K562 (cell line): Measurements from ENCODE around the gene PCBD2. TPM values are rescaled to one million over a fixed set of nuclear protein-coding genes. Genes with fewer than 3 reads are reported as not detected.

Source experiments
- ARHGAP35 ChIP-seq: fragments of 450-650 bp; IDR thresholded peaks from 2 replicates; pipeline ENCODE4 v1.6.1; 2018; ENCODE audit not compliant: partially characterized antibody
- NFIC ChIP-seq: fragments of 450-650 bp; IDR thresholded peaks from 2 replicates; pipeline ENCODE4 v1.6.1; 2017; ENCODE audit warnings: mild to moderate bottlenecking, inconsistent platforms
- PCBP2 ChIP-seq: fragments of 200-400 bp; formaldehyde crosslinking; IDR thresholded peaks from 2 replicates; pipeline ENCODE4 v1.6.1; 2018; ENCODE audit warnings: low read length, low read depth, mild to moderate bottlenecking, moderate library complexity; ENCODE audit not compliant: poor library complexity, severe bottlenecking
- SRF ChIP-seq, 2 experiments: fragments of 250-450, 450-650 bp in 1 of 2; sonication (Bioruptor Pico) in 1 of 2; sonication (generic) in 1 of 2; formaldehyde crosslinking; IDR thresholded peaks; 2 replicates each; pipeline versions ENCODE4 v1.5.0 to v1.5.1; 2020 to 2022; ENCODE audit warnings: mild to moderate bottlenecking in 1 of 2, missing genetic modification reagents in 1 of 2
- U2AF1 ChIP-seq: fragments of 200-400 bp; formaldehyde crosslinking; optimal IDR thresholded peaks from 2 replicates; pipeline ENCODE3; 2017; ENCODE audit warnings: mild to moderate bottlenecking, low read depth, low read length, moderate library complexity
- ZC3H4 ChIP-seq: sonication (generic); formaldehyde crosslinking; IDR thresholded peaks from 2 replicates; pipeline ENCODE4 v1.9.0; 2021; ENCODE audit warnings: missing genetic modification reagents, borderline replicate concordance
- ZNF384 ChIP-seq: IDR thresholded peaks from 2 replicates; pipeline ENCODE4 v1.6.1; 2012; ENCODE audit warnings: low read depth, low read length, improper control_type of control experiment
- polyA plus RNA-seq, 8 experiments: library from polyadenylated mRNA; depleted of rRNA in 4 of 8; stranded (reverse) in 5 of 8; unstranded in 3 of 8; fragments of >200 nt; fragmentation: Nextera tagmentation in 2 of 8; fragmentation: Illumina TruSeq in 1 of 8; extraction: Ambion mirVana in 2 of 8; extraction: Trizol in 1 of 8; gene quantifications; 2 replicates each; pipeline versions ENCODE4 v1.2.1 to v1.2.3, GENCODE V29; 2011 to 2014; ENCODE audit warnings: inconsistent platforms in 1 of 8, missing spikeins in 1 of 8
- total RNA-seq, 7 experiments: library from RNA; depleted of rRNA in 6 of 7; stranded (reverse); fragments of >200 nt in 6 of 7; fragmentation: Illumina TruSeq in 2 of 7; extraction: Trizol in 2 of 7; gene quantifications; 2 replicates each; pipeline versions ENCODE4 v1.2.1 to v1.2.3, GENCODE V29; 2011 to 2021; ENCODE audit warnings: low replicate concordance in 1 of 7
- TF ChIP-seq, protein P1 (sequence below): fragments of 250-450 bp; sonication (Bioruptor Pico); IDR thresholded peaks from 2 replicates; pipeline ENCODE4 v1.5.0; 2021; ENCODE audit warnings: mild to moderate bottlenecking, moderate library complexity
- TF ChIP-seq, protein P2 (sequence below): fragments of 450-650 bp; IDR thresholded peaks from 2 replicates; pipeline ENCODE4 v1.7.0; 2016; ENCODE audit warnings: borderline replicate concordance
- TF ChIP-seq, protein P3 (sequence below): sonication (generic); formaldehyde crosslinking; IDR thresholded peaks from 2 replicates; pipeline ENCODE4 v1.4.0; 2020; ENCODE audit warnings: mild to moderate bottlenecking, missing genetic modification reagents
- TF ChIP-seq, protein P4 (sequence below): fragments of 450-650 bp; conservative IDR thresholded peaks from 2 replicates; pipeline ENCODE4 v1.6.1; 2016; ENCODE audit warnings: missing genetic modification characterization, low read depth, mild to moderate bottlenecking, control low read depth, missing compliant biosample characterization
- TF ChIP-seq, protein P5 (sequence below), 3 experiments: fragments of 200-800 bp in 1 of 3; fragments of 250-450 bp in 1 of 3; fragments of 450-650 bp in 1 of 3; sonication (Bioruptor Pico) in 1 of 3; sonication (Bioruptor generic) in 1 of 3; formaldehyde crosslinking in 1 of 3; IDR thresholded peaks; 2 replicates each; pipeline versions ENCODE4 v1.6.1 to v1.8.0; 2016 to 2022; ENCODE audit warnings: mild to moderate bottlenecking in 2 of 3, missing genetic modification characterization in 2 of 3, missing compliant biosample characterization in 1 of 3, moderate library complexity in 1 of 3

PCBD2 gene
- total and polyA plus RNA-seq, 9 of the 15 experiments (the other 6 are each of a cell fraction or from before 2014, with no cell fraction given) = 5.2 to 13.8 (median 7.8) TPM

DNA sequence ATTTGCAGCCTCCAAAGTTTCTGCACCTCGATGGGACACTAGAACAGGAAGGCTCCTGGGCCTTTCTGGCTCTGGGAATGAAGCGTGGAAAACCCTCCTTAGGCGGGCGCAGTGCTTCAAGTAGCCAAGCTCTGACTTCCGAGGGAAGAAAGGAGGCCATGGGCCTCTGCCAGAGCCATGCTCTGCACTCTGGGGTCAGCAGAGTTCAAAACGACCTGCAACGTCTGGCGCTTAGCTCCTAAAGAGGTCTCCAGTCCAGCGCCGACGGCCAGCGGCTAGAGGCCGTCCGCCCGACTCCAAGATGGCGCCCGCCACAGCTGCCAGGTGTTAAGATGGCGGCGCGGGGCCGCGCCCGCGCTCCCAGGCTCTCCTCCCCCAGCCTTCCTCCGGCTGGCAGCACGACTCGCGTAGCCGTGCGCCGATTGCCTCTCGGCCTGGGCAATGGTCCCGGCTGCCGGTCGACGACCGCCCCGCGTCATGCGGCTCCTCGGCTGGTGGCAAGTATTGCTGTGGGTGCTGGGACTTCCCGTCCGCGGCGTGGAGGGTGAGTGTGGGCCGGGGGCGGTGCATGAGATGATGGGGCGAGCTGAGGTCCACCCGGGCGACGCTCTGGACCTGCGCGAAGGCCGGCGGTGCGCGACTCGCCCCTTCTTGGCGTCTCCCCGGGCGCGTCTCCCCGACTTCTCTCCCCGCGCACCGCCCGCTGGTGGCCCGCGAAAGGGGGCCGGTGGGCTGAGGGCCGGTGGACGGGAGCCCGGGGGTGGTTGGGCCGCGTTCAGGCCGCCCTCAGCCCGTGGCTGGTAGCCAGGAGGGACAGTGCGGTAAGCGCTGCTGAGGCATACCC is 30.7 kb upstream of the PCBD2 start, which contains the start of gene TXNDC15 (continued):
- TF ChIP-seq, protein P1, sequence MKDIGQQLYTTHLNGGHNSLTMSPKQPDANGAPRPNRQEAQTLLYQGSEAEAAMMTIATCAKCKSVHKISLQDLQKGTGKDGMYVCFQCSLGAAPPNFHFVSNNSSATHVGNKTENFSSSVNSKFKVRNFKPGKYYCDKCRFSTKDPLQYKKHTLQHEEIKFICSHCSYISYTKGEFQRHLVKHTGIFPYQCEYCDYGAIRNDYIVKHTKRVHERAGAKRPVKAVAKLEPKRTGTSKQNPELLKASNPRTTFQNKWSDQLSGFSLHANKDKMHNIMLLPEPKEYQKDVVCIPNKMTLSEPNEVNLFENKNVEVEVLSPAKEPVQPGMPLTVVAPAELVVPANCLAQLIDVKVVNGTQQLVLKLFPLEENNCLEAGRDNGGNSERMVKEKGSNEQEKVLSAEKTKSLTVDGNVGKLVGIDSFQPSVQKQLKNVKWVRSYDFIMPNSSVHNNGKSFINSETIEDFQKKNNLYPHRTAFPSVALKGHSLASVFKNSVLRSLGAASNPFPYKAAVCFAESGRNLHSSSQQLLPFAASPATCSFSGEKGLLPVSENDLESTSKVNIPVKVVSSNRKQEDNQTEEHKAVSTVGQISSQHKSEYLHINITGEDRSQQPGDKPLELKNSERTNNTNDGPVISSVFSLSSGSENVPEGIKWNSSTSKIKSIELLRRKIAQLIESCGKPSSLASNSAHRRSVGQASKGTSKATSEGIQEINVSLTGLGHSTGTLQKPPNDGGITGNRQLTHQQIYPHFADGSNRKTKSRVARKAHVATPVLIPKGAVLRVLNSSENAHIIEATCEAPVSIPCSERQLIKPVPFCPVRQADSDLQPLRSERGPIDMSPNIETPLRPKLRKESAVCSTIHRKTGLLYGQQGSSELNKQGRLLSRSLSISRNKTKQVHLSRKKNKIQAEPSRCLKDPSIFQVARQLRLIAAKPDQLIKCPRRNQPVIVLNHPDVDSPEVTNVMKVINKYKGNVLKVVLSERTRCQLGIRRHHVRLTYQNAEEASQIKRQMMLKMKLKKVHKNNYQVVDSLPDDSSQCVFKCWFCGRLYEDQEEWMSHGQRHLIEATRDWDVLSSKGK (CRISPR knock-in tag) = no peak
- TF ChIP-seq, protein P2, sequence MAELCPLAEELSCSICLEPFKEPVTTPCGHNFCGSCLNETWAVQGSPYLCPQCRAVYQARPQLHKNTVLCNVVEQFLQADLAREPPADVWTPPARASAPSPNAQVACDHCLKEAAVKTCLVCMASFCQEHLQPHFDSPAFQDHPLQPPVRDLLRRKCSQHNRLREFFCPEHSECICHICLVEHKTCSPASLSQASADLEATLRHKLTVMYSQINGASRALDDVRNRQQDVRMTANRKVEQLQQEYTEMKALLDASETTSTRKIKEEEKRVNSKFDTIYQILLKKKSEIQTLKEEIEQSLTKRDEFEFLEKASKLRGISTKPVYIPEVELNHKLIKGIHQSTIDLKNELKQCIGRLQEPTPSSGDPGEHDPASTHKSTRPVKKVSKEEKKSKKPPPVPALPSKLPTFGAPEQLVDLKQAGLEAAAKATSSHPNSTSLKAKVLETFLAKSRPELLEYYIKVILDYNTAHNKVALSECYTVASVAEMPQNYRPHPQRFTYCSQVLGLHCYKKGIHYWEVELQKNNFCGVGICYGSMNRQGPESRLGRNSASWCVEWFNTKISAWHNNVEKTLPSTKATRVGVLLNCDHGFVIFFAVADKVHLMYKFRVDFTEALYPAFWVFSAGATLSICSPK = no peak
- TF ChIP-seq, protein P3, sequence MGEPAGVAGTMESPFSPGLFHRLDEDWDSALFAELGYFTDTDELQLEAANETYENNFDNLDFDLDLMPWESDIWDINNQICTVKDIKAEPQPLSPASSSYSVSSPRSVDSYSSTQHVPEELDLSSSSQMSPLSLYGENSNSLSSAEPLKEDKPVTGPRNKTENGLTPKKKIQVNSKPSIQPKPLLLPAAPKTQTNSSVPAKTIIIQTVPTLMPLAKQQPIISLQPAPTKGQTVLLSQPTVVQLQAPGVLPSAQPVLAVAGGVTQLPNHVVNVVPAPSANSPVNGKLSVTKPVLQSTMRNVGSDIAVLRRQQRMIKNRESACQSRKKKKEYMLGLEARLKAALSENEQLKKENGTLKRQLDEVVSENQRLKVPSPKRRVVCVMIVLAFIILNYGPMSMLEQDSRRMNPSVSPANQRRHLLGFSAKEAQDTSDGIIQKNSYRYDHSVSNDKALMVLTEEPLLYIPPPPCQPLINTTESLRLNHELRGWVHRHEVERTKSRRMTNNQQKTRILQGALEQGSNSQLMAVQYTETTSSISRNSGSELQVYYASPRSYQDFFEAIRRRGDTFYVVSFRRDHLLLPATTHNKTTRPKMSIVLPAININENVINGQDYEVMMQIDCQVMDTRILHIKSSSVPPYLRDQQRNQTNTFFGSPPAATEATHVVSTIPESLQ (CRISPR knock-in tag) = no peak
- TF ChIP-seq, protein P4, sequence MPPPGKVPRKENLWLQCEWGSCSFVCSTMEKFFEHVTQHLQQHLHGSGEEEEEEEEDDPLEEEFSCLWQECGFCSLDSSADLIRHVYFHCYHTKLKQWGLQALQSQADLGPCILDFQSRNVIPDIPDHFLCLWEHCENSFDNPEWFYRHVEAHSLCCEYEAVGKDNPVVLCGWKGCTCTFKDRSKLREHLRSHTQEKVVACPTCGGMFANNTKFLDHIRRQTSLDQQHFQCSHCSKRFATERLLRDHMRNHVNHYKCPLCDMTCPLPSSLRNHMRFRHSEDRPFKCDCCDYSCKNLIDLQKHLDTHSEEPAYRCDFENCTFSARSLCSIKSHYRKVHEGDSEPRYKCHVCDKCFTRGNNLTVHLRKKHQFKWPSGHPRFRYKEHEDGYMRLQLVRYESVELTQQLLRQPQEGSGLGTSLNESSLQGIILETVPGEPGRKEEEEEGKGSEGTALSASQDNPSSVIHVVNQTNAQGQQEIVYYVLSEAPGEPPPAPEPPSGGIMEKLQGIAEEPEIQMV (tag) = no peak
- peak; percentile 30 for TF ChIP-seq U2AF1
- TF ChIP-seq ZC3H4 (CRISPR knock-in tag) = no peak
- TF ChIP-seq ZNF384 = no peak
- no peak for TF ChIP-seq ARHGAP35
- TF ChIP-seq, protein P5, sequence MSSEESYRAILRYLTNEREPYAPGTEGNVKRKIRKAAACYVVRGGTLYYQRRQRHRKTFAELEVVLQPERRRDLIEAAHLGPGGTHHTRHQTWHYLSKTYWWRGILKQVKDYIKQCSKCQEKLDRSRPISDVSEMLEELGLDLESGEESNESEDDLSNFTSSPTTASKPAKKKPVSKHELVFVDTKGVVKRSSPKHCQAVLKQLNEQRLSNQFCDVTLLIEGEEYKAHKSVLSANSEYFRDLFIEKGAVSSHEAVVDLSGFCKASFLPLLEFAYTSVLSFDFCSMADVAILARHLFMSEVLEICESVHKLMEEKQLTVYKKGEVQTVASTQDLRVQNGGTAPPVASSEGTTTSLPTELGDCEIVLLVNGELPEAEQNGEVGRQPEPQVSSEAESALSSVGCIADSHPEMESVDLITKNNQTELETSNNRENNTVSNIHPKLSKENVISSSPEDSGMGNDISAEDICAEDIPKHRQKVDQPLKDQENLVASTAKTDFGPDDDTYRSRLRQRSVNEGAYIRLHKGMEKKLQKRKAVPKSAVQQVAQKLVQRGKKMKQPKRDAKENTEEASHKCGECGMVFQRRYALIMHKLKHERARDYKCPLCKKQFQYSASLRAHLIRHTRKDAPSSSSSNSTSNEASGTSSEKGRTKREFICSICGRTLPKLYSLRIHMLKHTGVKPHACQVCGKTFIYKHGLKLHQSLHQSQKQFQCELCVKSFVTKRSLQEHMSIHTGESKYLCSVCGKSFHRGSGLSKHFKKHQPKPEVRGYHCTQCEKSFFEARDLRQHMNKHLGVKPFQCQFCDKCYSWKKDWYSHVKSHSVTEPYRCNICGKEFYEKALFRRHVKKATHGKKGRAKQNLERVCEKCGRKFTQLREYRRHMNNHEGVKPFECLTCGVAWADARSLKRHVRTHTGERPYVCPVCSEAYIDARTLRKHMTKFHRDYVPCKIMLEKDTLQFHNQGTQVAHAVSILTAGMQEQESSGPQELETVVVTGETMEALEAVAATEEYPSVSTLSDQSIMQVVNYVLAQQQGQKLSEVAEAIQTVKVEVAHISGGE (CRISPR knock-in tag; IDR thresholded peaks at IDR 0.05) = peak in 1 of 3 experiments; percentile 70; a peak in 2 of 6 replicates
- TF ChIP-seq SRF (CRISPR knock-in tag; IDR thresholded peaks at IDR 0.05) = no peak
- TF ChIP-seq PCBP2 = no peak
- peak; percentile 58 for TF ChIP-seq NFIC
